MM.1S (cell line): ENCODE measurements around the gene KIF5A.

Source experiments
- DNase-seq: peaks from one replicate; pipeline ENCODE4 v3.0.0-alpha.2; 2015
- H2AFZ ChIP-seq: fragments of 300-600 bp; sonication (generic); 2 replicates; pipeline ENCODE4 v1.6.0; 2016; ENCODE audit warnings: antibody characterized with exemption, low read length
- H3F3A ChIP-seq: fragments of 300-600 bp; sonication (generic); 2 replicates; pipeline ENCODE4 v1.6.1; 2016; ENCODE audit warnings: mild to moderate bottlenecking, antibody characterized with exemption, low read length, moderate library complexity, mixed read lengths; ENCODE audit not compliant: insufficient read depth
- H3K27ac ChIP-seq: fragments of 300-600 bp; sonication (generic); 2 replicates; pipeline ENCODE4 v1.5.1; 2016; ENCODE audit warnings: mild to moderate bottlenecking, low read length
- H3K27me3 ChIP-seq: fragments of 300-600 bp; sonication (generic); replicated peaks from 2 replicates; pipeline ENCODE4 v1.6.0; 2016; ENCODE audit warnings: low read length; ENCODE audit not compliant: insufficient read depth
- H3K36me3 ChIP-seq: fragments of 300-600 bp; sonication (generic); replicated peaks from 2 replicates; pipeline ENCODE4 v1.6.1; 2016; ENCODE audit warnings: mild to moderate bottlenecking, low read length, mixed read lengths; ENCODE audit not compliant: insufficient read depth
- H3K4me1 ChIP-seq: fragments of 300-600 bp; sonication (generic); 2 replicates; pipeline ENCODE4 v1.6.1; 2016; ENCODE audit warnings: low read length, mixed read lengths
- H3K4me2 ChIP-seq: fragments of 300-600 bp; sonication (generic); 2 replicates; pipeline ENCODE4 v1.6.0; 2016; ENCODE audit warnings: low read depth, low read length
- H3K4me3 ChIP-seq: fragments of 300-600 bp; sonication (generic); 2 replicates; pipeline ENCODE4 v1.5.1; 2016; ENCODE audit warnings: low read length, mixed read lengths
- H3K79me2 ChIP-seq: fragments of 300-600 bp; sonication (generic); 2 replicates; pipeline ENCODE4 v1.6.1; 2016; ENCODE audit warnings: mixed run types, low read length, mixed read lengths
- H3K9ac ChIP-seq: fragments of 300-600 bp; sonication (generic); 2 replicates; pipeline ENCODE4 v1.6.1; 2016; ENCODE audit warnings: low read length, mixed read lengths
- H3K9me2 ChIP-seq: fragments of 300-600 bp; sonication (generic); replicated peaks from 2 replicates; pipeline ENCODE4 v1.6.1; 2016; ENCODE audit warnings: mild to moderate bottlenecking, low read length, mixed read lengths; ENCODE audit not compliant: insufficient read depth
- H3K9me3 ChIP-seq: fragments of 300-600 bp; sonication (generic); replicated peaks from 2 replicates; pipeline ENCODE4 v1.6.1; 2016; ENCODE audit warnings: mild to moderate bottlenecking, low read length, mixed read lengths; ENCODE audit not compliant: insufficient read depth
- H4K20me1 ChIP-seq: fragments of 300-600 bp; sonication (generic); 2 replicates; pipeline ENCODE4 v1.6.1; 2016; ENCODE audit warnings: mild to moderate bottlenecking, low read length, moderate library complexity, mixed read lengths; ENCODE audit not compliant: insufficient read depth
- EZH2 ChIP-seq: fragments of 300-600 bp; sonication (generic); optimal IDR thresholded peaks from 2 replicates; pipeline ENCODE3; 2017; ENCODE audit warnings: low read depth, mild to moderate bottlenecking, antibody characterized with exemption, low read length, mixed read lengths
- EZH2phosphoT487 ChIP-seq: fragments of 300-600 bp; sonication (generic); IDR thresholded peaks from 2 replicates; pipeline ENCODE4 v1.6.1; 2018; ENCODE audit warnings: antibody characterized with exemption, low read length
- TF ChIP-seq, protein P1 (sequence below): fragments of 300-600 bp; sonication (generic); IDR thresholded peaks from 2 replicates; pipeline ENCODE4 v1.5.1; 2016; ENCODE audit warnings: antibody characterized with exemption, low read length, mixed read lengths

KIF5A gene

DNA sequence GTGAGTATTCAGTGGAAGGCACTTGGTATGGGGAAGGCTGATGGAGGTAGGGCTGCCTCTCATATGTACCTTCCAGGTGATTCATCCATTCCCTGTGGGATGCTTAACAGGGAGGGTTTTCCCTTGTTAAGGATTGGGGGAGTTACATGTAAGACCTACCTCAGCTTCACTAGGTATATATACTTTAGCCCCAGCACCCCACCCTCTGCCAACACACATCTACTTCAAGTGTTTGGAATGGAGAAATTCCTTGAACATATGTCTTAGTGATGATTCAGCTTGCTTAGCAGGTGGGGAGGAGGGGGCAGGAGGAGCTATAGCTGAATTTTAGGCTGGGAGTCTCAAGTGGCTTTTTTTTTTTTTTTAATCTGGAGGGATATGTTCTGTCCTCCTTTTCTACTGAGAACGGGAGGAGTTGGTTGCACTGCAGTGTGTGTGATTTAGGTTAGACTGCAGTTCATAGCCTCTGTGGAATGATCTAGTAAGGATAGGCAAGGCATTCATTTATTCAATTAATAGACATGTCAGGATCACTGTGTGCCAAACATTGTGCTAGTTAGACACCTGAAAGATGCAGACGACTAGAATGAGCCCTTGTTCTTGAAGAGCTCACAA, 42.8 kb downstream of the KIF5A start:
- H4K20me1 ChIP-seq, result no peaks in the 10 kb centered on the region

DNA sequence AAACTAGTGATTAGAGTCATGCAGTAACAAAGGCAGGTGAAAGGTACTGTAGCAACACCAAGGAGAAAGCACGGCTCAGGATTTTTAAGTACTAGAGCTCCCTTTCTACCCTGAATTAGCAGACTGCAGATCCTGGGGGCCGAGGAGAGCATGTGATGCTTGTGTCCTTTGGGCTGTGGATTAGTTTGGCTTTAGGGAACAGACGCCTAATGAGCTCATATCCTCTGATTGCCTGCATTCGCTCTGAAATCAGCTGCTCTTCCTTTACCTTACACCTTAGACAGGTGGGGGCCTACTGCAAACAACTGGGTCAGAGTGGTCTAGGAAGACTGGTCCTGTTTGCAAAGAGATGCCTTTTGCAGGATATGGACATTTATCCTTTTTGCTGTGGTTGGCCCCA, 43.3 kb downstream of the KIF5A start:
- Histone ChIP-seq H3F3A (0 out of 2 replicates have a peak, but pooled peaks cover 3% of the 10 kb centered on the region), H3K9ac (no peak overlapping the region), H2AFZ (no peak overlapping the region), H3K4me2 (no peak overlapping the region), H3K36me3 (no peaks in the 10 kb centered on the region), H3K27me3 (peaks cover 4% of the 10 kb centered on the region; the same call in 1 of the 2 replicates), H3K27ac (no peak overlapping the region), H3K79me2 (peaks cover 23% of the 10 kb centered on the region), H3K9me2 (no peaks in the 10 kb centered on the region), H3K4me1 (peaks cover 14% of the 10 kb centered on the region; the same call in 1 of the 2 replicates), H3K9me3 (no peaks in the 10 kb centered on the region), H3K4me3 (no peak overlapping the region), H4K20me1 (no peaks in the 10 kb centered on the region)
- DNase-seq, result no peak
- TF ChIP-seq, protein P1, sequence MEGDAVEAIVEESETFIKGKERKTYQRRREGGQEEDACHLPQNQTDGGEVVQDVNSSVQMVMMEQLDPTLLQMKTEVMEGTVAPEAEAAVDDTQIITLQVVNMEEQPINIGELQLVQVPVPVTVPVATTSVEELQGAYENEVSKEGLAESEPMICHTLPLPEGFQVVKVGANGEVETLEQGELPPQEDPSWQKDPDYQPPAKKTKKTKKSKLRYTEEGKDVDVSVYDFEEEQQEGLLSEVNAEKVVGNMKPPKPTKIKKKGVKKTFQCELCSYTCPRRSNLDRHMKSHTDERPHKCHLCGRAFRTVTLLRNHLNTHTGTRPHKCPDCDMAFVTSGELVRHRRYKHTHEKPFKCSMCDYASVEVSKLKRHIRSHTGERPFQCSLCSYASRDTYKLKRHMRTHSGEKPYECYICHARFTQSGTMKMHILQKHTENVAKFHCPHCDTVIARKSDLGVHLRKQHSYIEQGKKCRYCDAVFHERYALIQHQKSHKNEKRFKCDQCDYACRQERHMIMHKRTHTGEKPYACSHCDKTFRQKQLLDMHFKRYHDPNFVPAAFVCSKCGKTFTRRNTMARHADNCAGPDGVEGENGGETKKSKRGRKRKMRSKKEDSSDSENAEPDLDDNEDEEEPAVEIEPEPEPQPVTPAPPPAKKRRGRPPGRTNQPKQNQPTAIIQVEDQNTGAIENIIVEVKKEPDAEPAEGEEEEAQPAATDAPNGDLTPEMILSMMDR, result no peak
- no peak for TF ChIP-seq EZH2phosphoT487
- TF ChIP-seq EZH2, result no peak

More for the DNA sequence above, 42.8 kb downstream of the KIF5A start:
- Histone ChIP-seq H3K79me2 (peaks cover 23% of the 10 kb centered on the region), H2AFZ (no peak overlapping the region), H3K4me1 (peaks cover 14% of the 10 kb centered on the region; the same call in 1 of the 2 replicates), H3K9ac (no peak overlapping the region), H3K9me2 (no peaks in the 10 kb centered on the region), H3K4me3 (no peak overlapping the region), H3K27ac (no peak overlapping the region), H3K36me3 (no peaks in the 10 kb centered on the region), H3K9me3 (no peaks in the 10 kb centered on the region), H3K27me3 (peaks cover 9% of the 10 kb centered on the region; the same call in 1 of the 2 replicates), H3F3A (0 out of 2 replicates have a peak, but pooled peaks cover 3% of the 10 kb centered on the region), H3K4me2 (peak overlapping the region; percentile 99; the same call in 1 of the 2 replicates)
- DNase-seq, result no peak
- TF ChIP-seq EZH2, result no peak
- TF ChIP-seq, protein P1, result no peak
- TF ChIP-seq EZH2phosphoT487, result no peak

GRCh38 chr12:57600395-57600794, 50.6 kb downstream of the KIF5A start:
- no peak overlapping the region for H3K9ac ChIP-seq
- H3K9me2 ChIP-seq, result no peaks in the 10 kb centered on the region
- H3K4me3 ChIP-seq, result no peak overlapping the region
- H3K36me3 ChIP-seq, result no peaks in the 10 kb centered on the region
- no peaks in the 10 kb centered on the region for H3K79me2 ChIP-seq
- TF ChIP-seq, protein P1, result no peak
- TF ChIP-seq EZH2 (no peak), EZH2phosphoT487 (no peak)
- no peak overlapping the region for H3K4me2 ChIP-seq
- no peaks in the 10 kb centered on the region for H3K9me3 ChIP-seq
- no peak overlapping the region for H2AFZ ChIP-seq
- H4K20me1 ChIP-seq, result no peaks in the 10 kb centered on the region
- DNase-seq, result no peak
- no peak overlapping the region for H3K27ac ChIP-seq
- H3K4me1 ChIP-seq, result peaks cover 6% of the 10 kb centered on the region; the same call in 1 of the 2 replicates
- H3K27me3 ChIP-seq, result no peaks in the 10 kb centered on the region
- no peaks in the 10 kb centered on the region for H3F3A ChIP-seq
